Ovary (tissue), 9 donors: Measurements from ENCODE around the gene NAB1. TPM values are rescaled to one million over a fixed set of nuclear protein-coding genes. Genes with fewer than 3 reads are reported as not detected.

ENCODE experiments used
- DNase-seq, 5 donors: peaks; one replicate each; pipeline ENCODE4 v3.0.0-alpha.2; 2019 to 2020
- H3K27ac ChIP-seq, 2 donors: fragments of 200-600 bp; one replicate each; pipeline versions ENCODE4 v1.5.1 to v1.8.0; 2019 to 2022
- H3K27me3 ChIP-seq: fragments of 200-600 bp; one replicate; pipeline ENCODE4 v1.8.0; 2022
- H3K36me3 ChIP-seq: fragments of 200-600 bp; sonication (generic); one replicate; pipeline ENCODE4 v1.5.1; 2019
- H3K4me1 ChIP-seq: one replicate; pipeline ENCODE4 v1.8.1; 2013; ENCODE audit warnings: mild to moderate bottlenecking, moderate library complexity; ENCODE audit not compliant: insufficient read depth
- H3K4me3 ChIP-seq: fragments of 200-600 bp; sonication (generic); one replicate; pipeline ENCODE4 v1.5.1; 2017
- H3K9me3 ChIP-seq, 2 donors: fragments of 200-600 bp in 1 of 2; sonication (generic) in 1 of 2; one replicate each; pipeline versions ENCODE4 v1.5.1 to v1.8.1; 2013 to 2019; ENCODE audit warnings: mild to moderate bottlenecking in 1 of 2, moderate library complexity in 1 of 2
- CTCF ChIP-seq, 3 donors: fragments of 450-650 bp in 2 of 3; fragments of 200-600 bp in 1 of 3; IDR thresholded peaks; one replicate each; pipeline versions ENCODE4 v1.5.1 to v1.8.0; 2016 to 2022; ENCODE audit warnings: antibody characterized with exemption in 3 of 3, mild to moderate bottlenecking in 1 of 3
- EP300 ChIP-seq: sonication (generic); formaldehyde crosslinking; IDR thresholded peaks from one replicate; pipeline ENCODE4 v1.6.1; 2017; ENCODE audit warnings: antibody characterized with exemption
- POLR2A ChIP-seq: fragments of 450-650 bp; IDR thresholded peaks from one replicate; pipeline ENCODE4 v1.6.1; 2017; ENCODE audit warnings: antibody characterized with exemption, mild to moderate bottlenecking, moderate library complexity
- WGBS, 3 donors: extraction: QIAGEN DNeasy Blood & Tissue Kit in 1 of 3; methylation state at CpG; one replicate each; pipeline versions ENCODE4 v1.1.5 to v1.1.7; 2013 to 2017; 5-methylcytosine and 5-hydroxymethylcytosine counted together
- intact Hi-C, 4 donors: fragments of 100-400 bp; cut with DNase I; formaldehyde crosslinking; loops; one replicate each; pipeline versions ENCODE4 v1.11.0 to v1.15.1; 2022 to 2023
- polyA plus RNA-seq, 2 donors: library from polyadenylated mRNA; stranded (reverse); fragments of 200-250 nt in 1 of 2; fragments of 350-450 nt in 1 of 2; fragmentation: Illumina TruSeq in 1 of 2; extraction: RNeasy Lipid Tissue Mini Kit (QIAGEN cat#74804) in 1 of 2; gene quantifications; one replicate each; pipeline ENCODE4 v1.2.3, GENCODE V29; 2013 to 2014
- total RNA-seq, 7 donors: library from RNA; depleted of rRNA in 2 of 7; stranded (reverse); fragments of >200 nt in 2 of 7; fragmentation: NEBNext Ultra II Directional in 3 of 7; extraction: Animal tissue kit (Norgen Biotek cat#: 25700) in 3 of 7; gene quantifications; one replicate each; pipeline versions ENCODE4 v1.1.0 to v1.2.4, GENCODE V29; 2016 to 2023
- donor health status: DM: no; HTN: no; CAD: no; lungs with moderate emphysema.
- donor health status: DM: no; HTN: no; CAD: no.
- donor health status: Bipolar disorder and iron deficiency.
- donor health status: DM: yes; HTN: yes; CAD: no.
- donor health status: DM: no; HTN: no; CAD: no.
- donor health status: DM: yes; HTN: yes; CAD: no.

NAB1 gene
- total and polyA plus RNA-seq, 9 donors: 17.5 to 53.7 (median 39.8) TPM

- Histone ChIP-seq H3K27me3 (no peaks in the 10 kb centered on the region), H3K9me3 (no peaks in the 10 kb centered on the region), H3K4me3 (no peak overlapping the region), H3K27ac (no peak overlapping the region), H3K36me3 (no peaks in the 10 kb centered on the region), H3K4me1 (peaks cover 3% of the 10 kb centered on the region)
- 68 to 83% (median 77%) methylated on average over 1 of the region's 1 CpG for WGBS, 3 donors
- no peak for TF ChIP-seq CTCF (IDR thresholded peaks at IDR 0.05)
- TF ChIP-seq EP300: no peak
- no peak for TF ChIP-seq POLR2A
- intact Hi-C loops: no loop called here
- DNase-seq: no peak
These were observed 4.3 kb downstream of the NAB1 start for GRCh38 chr2:190653231-190653630.

- Histone ChIP-seq H3K9me3 (no peaks in the 10 kb centered on the region), H3K27ac (no peak overlapping the region), H3K4me3 (no peak overlapping the region), H3K4me1 (peaks cover 3% of the 10 kb centered on the region), H3K36me3 (no peaks in the 10 kb centered on the region), H3K27me3 (no peaks in the 10 kb centered on the region)
- intact Hi-C loops: no loop called here
- DNase-seq: no peak
- TF ChIP-seq EP300 (no peak), POLR2A (no peak), CTCF (IDR thresholded peaks at IDR 0.05) (no peak)
These were observed 5.0 kb downstream of the NAB1 start for GRCh38 chr2:190653931-190654330.

GRCh38 chr2:190655113-190655512 lies 6.2 kb downstream of the NAB1 start:
- TF ChIP-seq EP300 (no peak), POLR2A (no peak), CTCF (IDR thresholded peaks at IDR 0.05) (no peak)
- Histone ChIP-seq H3K27ac (no peak overlapping the region), H3K27me3 (no peaks in the 10 kb centered on the region), H3K4me3 (no peak overlapping the region), H3K4me1 (peaks cover 5% of the 10 kb centered on the region), H3K36me3 (no peaks in the 10 kb centered on the region), H3K9me3 (no peaks in the 10 kb centered on the region)
- no peak for DNase-seq
- 30 to 43% (median 33%) methylated on average over 1 of the region's 1 CpG for WGBS, 3 donors
- intact Hi-C loops: no loop called here

GRCh38 chr2:190655570-190655969 lies 6.7 kb downstream of the NAB1 start:
- Histone ChIP-seq H3K9me3 (no peaks in the 10 kb centered on the region), H3K27ac (no peak overlapping the region), H3K4me3 (no peak overlapping the region), H3K36me3 (no peaks in the 10 kb centered on the region), H3K4me1 (peaks cover 5% of the 10 kb centered on the region), H3K27me3 (no peaks in the 10 kb centered on the region)
- TF ChIP-seq CTCF (IDR thresholded peaks at IDR 0.05): no peak
- TF ChIP-seq POLR2A: no peak
- TF ChIP-seq EP300: no peak
- no peak for DNase-seq
- intact Hi-C loops: no loop called here
- 62 to 78% (median 74%) methylated on average over 3 of the region's 3 CpGs for WGBS, 3 donors

- no peak for DNase-seq
- TF ChIP-seq CTCF (IDR thresholded peaks at IDR 0.05) (no peak), POLR2A (no peak), EP300 (no peak)
- no peaks in the 10 kb centered on the region for H3K27me3 ChIP-seq
- peaks cover 8% of the 10 kb centered on the region for H3K4me1 ChIP-seq
- H3K4me3 ChIP-seq: no peak overlapping the region
- intact Hi-C loops: no loop called here
- H3K9me3 ChIP-seq: no peaks in the 10 kb centered on the region
- no peaks in the 10 kb centered on the region for H3K36me3 ChIP-seq
- 34 to 56% (median 38%) methylated on average over 2 of the region's 2 CpGs for WGBS, 3 donors
- H3K27ac ChIP-seq: no peak overlapping the region
These were observed 7.4 kb downstream of the NAB1 start for GRCh38 chr2:190656301-190656700.
